ENCODE measurements around the gene PCNX3. TPM values are rescaled to one million over a fixed set of nuclear protein-coding genes. Genes with fewer than 3 reads are reported as not detected.

The PCNX3 gene
- total and polyA plus RNA-seq, 2 experiments from 2014 or later = 8.1 to 23.5 TPM

GRCh38 chr11:65613091-65613928, 2.3 kb upstream of the PCNX3 start:
- WGBS, 2 experiments (ENCODE audit: low coverage in 1 of 2, low lambda C conversion rate in 2 of 2, missing lambda C conversion rate in 2 of 2) = 15 to 19% methylated on average over 35 to 40 of the region's 43 CpGs
- TF ChIP-seq EZH2phosphoT487 (IDR thresholded peaks at IDR 0.05; ENCODE audit: insufficient read depth, low read depth) (no peak), EZH2 (IDR thresholded peaks at IDR 0.05; ENCODE audit: insufficient read depth, poor library complexity, severe bottlenecking) (no peak)
- H3K4me1 ChIP-seq (ENCODE audit: insufficient read depth) = peaks cover 31% of the 10 kb centered on the region

GRCh38 chr11:65615950-65616574, 486 bp downstream of the PCNX3 start:
- Histone ChIP-seq H4K20me1 (ENCODE audit: insufficient read depth) (no peaks in the 10 kb centered on the region), H3K9ac (peak overlapping the region; percentile 89), H3K4me3 (peak overlapping the region; percentile 80), H3K9me2 (ENCODE audit: insufficient read depth) (no peaks in the 10 kb centered on the region), H2AFZ (no peak overlapping the region), H3K36me3 (ENCODE audit: low read depth) (no peaks in the 10 kb centered on the region; the same call in 1 of the 2 replicates), H3F3A (ENCODE audit: insufficient read depth) (no peaks in the 10 kb centered on the region), H3K4me1 (ENCODE audit: insufficient read depth) (peaks cover 17% of the 10 kb centered on the region), H3K4me2 (ENCODE audit: unreplicated experiment) (peak overlapping the region; percentile 94), H3K9me3 (ENCODE audit: low read depth) (no peaks in the 10 kb centered on the region), H3K79me2 (ENCODE audit: insufficient read depth) (peaks cover 83% of the 10 kb centered on the region), H3K27me3 (replicated peaks; ENCODE audit: insufficient read depth) (no peaks in the 10 kb centered on the region), H3K27ac (peak overlapping the region; percentile 77)
- peak; percentile 52 for DNase-seq
- TF ChIP-seq EZH2 (IDR thresholded peaks at IDR 0.05; ENCODE audit: insufficient read depth, poor library complexity, severe bottlenecking) (no peak), EZH2phosphoT487 (IDR thresholded peaks at IDR 0.05; ENCODE audit: insufficient read depth, low read depth) (no peak)
- in situ Hi-C loops (cut with MboI) = no loop called here
- 1 to 3% methylated on average over 16 to 47 of the region's 50 CpGs for WGBS, 2 experiments (ENCODE audit: low coverage in 1 of 2, low lambda C conversion rate in 2 of 2, missing lambda C conversion rate in 2 of 2)

More at GRCh38 chr11:65613091-65613928, 2.3 kb upstream of the PCNX3 start:
- Histone ChIP-seq H2AFZ (peak overlapping the region; percentile 71), H3K4me3 (peak overlapping the region; percentile 85), H3K9me2 (ENCODE audit: insufficient read depth) (no peaks in the 10 kb centered on the region), H4K20me1 (ENCODE audit: insufficient read depth) (no peaks in the 10 kb centered on the region), H3K4me2 (ENCODE audit: unreplicated experiment) (peak overlapping the region; percentile 97), H3K36me3 (ENCODE audit: low read depth) (no peaks in the 10 kb centered on the region), H3K27ac (peak overlapping the region; percentile 77), H3K9me3 (ENCODE audit: low read depth) (no peaks in the 10 kb centered on the region), H3K27me3 (replicated peaks; ENCODE audit: insufficient read depth) (no peaks in the 10 kb centered on the region), H3K9ac (peak overlapping the region; percentile 88), H3K79me2 (ENCODE audit: insufficient read depth) (peaks cover 85% of the 10 kb centered on the region), H3F3A (ENCODE audit: insufficient read depth) (peaks cover 5% of the 10 kb centered on the region; the same call in 1 of the 2 replicates)
- DNase-seq = peak; percentile 52
- in situ Hi-C loops (cut with MboI) = no loop called here

GRCh38 chr11:65616575-65617001, 1.0 kb downstream of the PCNX3 start:
- Histone ChIP-seq H3K4me2 (ENCODE audit: unreplicated experiment) (peak overlapping the region; percentile 94), H3K27me3 (replicated peaks; ENCODE audit: insufficient read depth) (no peaks in the 10 kb centered on the region), H3K4me3 (peak overlapping the region; percentile 80), H3K36me3 (ENCODE audit: low read depth) (no peaks in the 10 kb centered on the region; the same call in 1 of the 2 replicates), H3K9me3 (ENCODE audit: low read depth) (no peaks in the 10 kb centered on the region), H3K4me1 (ENCODE audit: insufficient read depth) (peaks cover 17% of the 10 kb centered on the region), H2AFZ (no peak overlapping the region), H3K79me2 (ENCODE audit: insufficient read depth) (peaks cover 77% of the 10 kb centered on the region), H3F3A (ENCODE audit: insufficient read depth) (no peaks in the 10 kb centered on the region), H3K9ac (peak overlapping the region; percentile 89), H4K20me1 (ENCODE audit: insufficient read depth) (no peaks in the 10 kb centered on the region), H3K9me2 (ENCODE audit: insufficient read depth) (no peaks in the 10 kb centered on the region), H3K27ac (peak overlapping the region; percentile 77; the same call in 1 of the 2 replicates)
- TF ChIP-seq EZH2 (IDR thresholded peaks at IDR 0.05; ENCODE audit: insufficient read depth, poor library complexity, severe bottlenecking) (no peak), EZH2phosphoT487 (IDR thresholded peaks at IDR 0.05; ENCODE audit: insufficient read depth, low read depth) (no peak)
- in situ Hi-C loops (cut with MboI) = no loop called here
- 65 to 67% methylated on average over 10 of the region's 10 CpGs for WGBS, 2 experiments (ENCODE audit: low coverage in 1 of 2, low lambda C conversion rate in 2 of 2, missing lambda C conversion rate in 2 of 2)
- no peak for DNase-seq

- DNase-seq = no peak
- H3K9ac ChIP-seq = peak overlapping the region; percentile 89
These were observed 1.7 kb downstream of the PCNX3 start for GRCh38 chr11:65617136-65617850.

More at GRCh38 chr11:65617136-65617850, 1.7 kb downstream of the PCNX3 start:
- peaks cover 70% of the 10 kb centered on the region for H3K79me2 ChIP-seq (ENCODE audit: insufficient read depth)
- no peaks in the 10 kb centered on the region for H3K27me3 ChIP-seq (replicated peaks; ENCODE audit: insufficient read depth)
- no peak overlapping the region for H2AFZ ChIP-seq
- H3K27ac ChIP-seq = no peak overlapping the region
- no peaks in the 10 kb centered on the region for H3K9me3 ChIP-seq (ENCODE audit: low read depth)
- peak overlapping the region; percentile 80 for H3K4me3 ChIP-seq
- TF ChIP-seq EZH2 (IDR thresholded peaks at IDR 0.05; ENCODE audit: insufficient read depth, poor library complexity, severe bottlenecking) = no peak
- TF ChIP-seq EZH2phosphoT487 (IDR thresholded peaks at IDR 0.05; ENCODE audit: insufficient read depth, low read depth) = no peak
- H4K20me1 ChIP-seq (ENCODE audit: insufficient read depth) = no peaks in the 10 kb centered on the region
- H3K4me2 ChIP-seq (ENCODE audit: unreplicated experiment) = peak overlapping the region; percentile 94
- in situ Hi-C loops (cut with MboI) = no loop called here
- no peaks in the 10 kb centered on the region for H3F3A ChIP-seq (ENCODE audit: insufficient read depth)
- WGBS, 2 experiments (ENCODE audit: low coverage in 1 of 2, low lambda C conversion rate in 2 of 2, missing lambda C conversion rate in 2 of 2) = 81 to 86% methylated on average over 17 of the region's 17 CpGs
- H3K36me3 ChIP-seq (ENCODE audit: low read depth) = no peaks in the 10 kb centered on the region; the same call in 1 of the 2 replicates
- no peaks in the 10 kb centered on the region for H3K9me2 ChIP-seq (ENCODE audit: insufficient read depth)
- H3K4me1 ChIP-seq (ENCODE audit: insufficient read depth) = peaks cover 13% of the 10 kb centered on the region
